HTERT RPE-1 (cell line): Measurements from ENCODE around the gene FOXG1.

ENCODE experiments used
- in situ Hi-C: fragments of 300-500 bp; cut with MboI; formaldehyde crosslinking; loops from 4 replicates; pipeline ENCODE4 v1.14.3; 2020; ENCODE audit warnings: low sequenced_read_pairs

Gene FOXG1

GRCh38 chr14:28766469-28766955 is at the start of gene FOXG1:
FOXG1 (plus strand) TSS chr14:28766787; CDS start chr14:28767280, 493 bp downstream.
- in situ Hi-C loops = no loop called here

DNA sequence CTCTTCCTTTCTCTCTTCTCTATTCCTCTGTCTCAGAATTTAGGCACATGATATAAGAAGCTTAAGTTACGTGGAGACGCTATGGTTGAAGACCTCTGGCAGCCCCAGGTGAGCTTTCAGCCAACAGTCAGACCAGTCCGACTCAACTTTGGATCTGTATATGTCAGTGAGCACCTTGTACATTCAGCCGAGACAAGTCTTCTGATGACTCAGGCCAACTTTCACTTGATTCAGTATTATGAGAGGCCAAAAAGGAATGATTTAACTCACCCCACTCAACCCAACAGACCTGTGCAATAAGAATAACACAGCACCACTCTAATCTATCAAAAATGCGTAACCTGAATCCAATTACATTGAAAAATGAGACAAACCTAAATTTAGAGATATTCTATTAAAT is 47.5 kb upstream of the FOXG1 start:
- in situ Hi-C loops = no loop called here

- in situ Hi-C loops = no loop called here
Measured at GRCh38 chr14:28731358-28731757, 35.2 kb upstream of the FOXG1 start.

DNA sequence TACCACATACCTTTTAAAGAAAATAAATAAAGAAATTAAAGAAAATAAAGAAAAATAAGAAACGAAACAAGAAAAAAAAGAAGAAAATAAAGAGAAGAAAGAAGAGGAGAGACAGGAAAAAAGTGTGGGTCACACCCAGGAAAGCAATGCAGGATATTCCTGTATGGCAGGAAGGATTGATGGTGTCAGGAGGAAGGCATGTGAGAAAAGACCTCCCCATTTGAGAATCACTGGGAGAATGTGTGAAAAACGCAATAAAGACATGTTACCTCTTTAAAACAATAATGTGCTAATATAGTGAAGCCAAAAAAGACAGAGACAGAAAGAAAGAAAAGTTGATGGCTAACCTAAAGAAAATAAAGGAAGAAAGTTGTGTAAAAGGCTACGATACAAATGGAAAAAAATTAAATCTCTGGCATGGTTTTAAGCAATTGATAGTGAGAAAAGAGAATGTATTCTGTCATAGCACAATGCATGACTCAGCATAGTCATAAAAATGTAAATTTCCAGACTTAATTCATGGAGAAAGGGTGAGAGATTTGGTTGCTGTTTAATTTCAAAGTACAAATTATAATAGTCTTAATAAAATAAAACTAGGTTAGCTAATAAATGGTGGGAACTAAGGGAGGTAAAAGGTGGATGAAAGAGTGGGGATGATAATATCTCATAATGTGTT is 24.3 kb upstream of the FOXG1 start:
- in situ Hi-C loops = no loop called here

GRCh38 chr14:28744126-28744525 is 22.5 kb upstream of the FOXG1 start:
- in situ Hi-C loops = no loop called here

DNA sequence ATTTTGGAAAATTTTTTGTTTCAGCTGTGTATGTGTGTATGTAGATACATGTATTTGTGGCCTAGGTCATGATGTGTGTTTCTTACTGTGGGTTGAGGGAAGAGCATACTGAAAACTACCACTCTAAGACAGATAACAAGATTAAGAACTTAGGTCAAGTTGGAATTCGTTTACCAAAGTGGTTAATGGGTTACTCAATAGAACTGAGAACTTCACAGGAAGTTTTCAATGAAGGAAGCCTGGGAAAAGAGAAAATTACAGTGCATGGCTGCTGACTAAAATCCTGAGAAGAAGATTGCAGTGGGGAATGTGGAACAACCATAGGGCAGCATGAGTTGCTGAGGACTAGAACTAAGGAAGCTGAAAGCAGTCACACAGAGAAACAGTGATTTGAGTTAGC is 21.4 kb upstream of the FOXG1 start:
- in situ Hi-C loops = no loop called here

DNA sequence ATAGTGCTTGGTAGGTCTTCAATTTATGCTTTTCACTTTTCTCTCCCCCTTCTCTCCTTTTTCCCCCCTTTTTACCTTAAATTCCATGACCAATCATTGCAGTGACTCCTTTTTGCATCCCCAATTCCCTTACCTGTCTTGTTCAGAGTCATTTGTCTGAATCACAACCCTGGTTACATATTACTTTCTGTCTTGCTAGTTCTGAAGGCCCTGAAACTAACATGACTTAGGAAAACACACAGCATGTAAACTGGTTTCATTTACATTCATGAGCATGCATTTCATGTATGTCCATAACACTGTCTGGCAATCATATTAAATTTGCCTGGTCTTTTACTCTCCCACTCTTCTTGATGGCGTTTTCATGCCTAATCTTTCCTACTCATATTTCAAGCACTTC is 20.3 kb upstream of the FOXG1 start:
- in situ Hi-C loops = no loop called here

DNA sequence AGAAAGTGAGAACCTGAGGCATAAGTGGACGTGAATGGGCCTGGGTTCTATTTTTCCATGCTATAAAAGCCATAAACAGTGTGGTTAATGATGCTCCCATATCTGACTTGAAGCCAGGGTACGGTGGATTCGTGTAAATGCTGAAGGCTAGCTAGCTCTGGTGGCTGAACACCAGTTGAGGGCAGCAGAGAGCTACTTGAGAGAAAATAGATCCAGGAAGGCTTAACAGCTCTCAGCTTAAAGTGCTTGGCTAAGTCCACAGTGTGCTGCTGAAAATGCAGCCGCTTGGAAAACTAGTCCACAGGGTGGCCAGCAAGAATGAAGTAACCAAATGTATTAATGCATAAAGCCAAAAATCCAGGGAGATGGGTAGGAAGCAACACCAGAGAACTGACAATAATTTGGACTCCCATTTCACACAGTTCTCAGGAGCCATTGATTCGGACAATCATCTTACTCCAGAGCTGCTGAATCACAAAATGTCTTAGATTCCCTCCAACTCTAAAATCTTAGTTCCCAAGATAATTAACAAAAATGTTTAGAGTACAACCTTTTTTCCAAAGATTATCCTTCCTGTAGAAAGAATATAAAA is 15.0 kb upstream of the FOXG1 start:
- in situ Hi-C loops = no loop called here

- in situ Hi-C loops = no loop called here
Measured at GRCh38 chr14:28754209-28754985, 12.2 kb upstream of the FOXG1 start.

DNA sequence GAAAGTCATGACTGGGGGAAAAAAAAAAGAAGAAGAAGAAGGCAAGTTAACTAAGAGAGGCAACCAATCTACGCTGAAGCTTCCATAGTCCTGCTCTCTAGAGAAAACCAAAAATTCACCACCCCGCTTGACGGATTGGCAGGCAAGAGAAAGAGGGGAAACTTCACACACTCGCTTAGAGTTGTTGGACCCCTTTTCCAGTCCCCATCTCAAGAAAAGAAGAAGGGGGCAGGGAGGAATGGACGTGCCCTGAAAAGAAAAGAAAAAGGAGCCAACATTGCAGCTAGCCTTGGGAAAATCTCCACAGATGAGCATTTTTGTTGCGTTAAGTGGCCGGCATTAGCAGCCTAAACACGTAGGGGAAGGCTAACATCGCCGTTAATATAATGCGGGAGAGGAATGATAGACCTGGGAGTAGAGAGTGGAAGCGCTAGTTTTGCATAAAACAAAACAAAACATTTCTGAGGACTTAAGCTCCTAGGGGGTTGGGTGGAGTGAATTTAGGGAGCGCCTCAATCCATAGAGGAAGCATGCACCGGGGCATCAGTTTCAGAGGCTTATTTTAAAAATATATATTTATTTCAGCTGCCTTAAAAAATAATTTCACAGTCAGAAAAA is 11.3 kb upstream of the FOXG1 start:
- in situ Hi-C loops = no loop called here

GRCh38 chr14:28755884-28756268 is 10.7 kb upstream of the FOXG1 start:
- in situ Hi-C loops = no loop called here

DNA sequence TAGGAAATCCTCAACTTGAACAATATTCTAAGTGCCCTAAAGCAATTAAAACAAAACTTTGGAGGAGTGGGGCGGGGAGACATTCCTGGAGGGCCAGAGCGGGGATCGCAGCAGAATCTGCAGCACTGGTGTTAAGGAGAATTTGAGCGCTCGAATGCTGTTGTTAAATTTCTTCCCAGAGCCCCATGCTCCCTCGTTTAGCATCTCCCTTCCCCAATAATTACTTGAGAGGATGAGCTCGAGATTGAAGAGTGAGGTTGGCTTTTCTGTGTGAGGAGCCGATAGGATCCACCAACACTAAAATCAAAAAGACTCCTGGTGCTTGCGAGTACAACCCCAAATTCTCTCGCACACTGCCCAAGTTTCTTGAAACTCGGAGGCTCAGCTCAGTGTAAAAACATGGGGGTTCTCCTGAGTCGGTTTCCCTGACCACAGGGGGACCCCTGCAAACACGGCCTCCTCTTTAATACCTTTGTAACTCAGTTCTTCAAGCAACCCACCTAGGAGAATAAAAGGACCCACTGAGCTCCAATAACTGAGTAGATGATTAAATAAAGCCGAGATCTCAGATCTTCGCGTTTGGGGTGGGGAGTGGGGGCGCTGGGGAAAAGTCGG is 10.2 kb upstream of the FOXG1 start:
- in situ Hi-C loops = no loop called here

GRCh38 chr14:28756884-28757570 is 9.6 kb upstream of the FOXG1 start:
- in situ Hi-C loops = no loop called here

DNA sequence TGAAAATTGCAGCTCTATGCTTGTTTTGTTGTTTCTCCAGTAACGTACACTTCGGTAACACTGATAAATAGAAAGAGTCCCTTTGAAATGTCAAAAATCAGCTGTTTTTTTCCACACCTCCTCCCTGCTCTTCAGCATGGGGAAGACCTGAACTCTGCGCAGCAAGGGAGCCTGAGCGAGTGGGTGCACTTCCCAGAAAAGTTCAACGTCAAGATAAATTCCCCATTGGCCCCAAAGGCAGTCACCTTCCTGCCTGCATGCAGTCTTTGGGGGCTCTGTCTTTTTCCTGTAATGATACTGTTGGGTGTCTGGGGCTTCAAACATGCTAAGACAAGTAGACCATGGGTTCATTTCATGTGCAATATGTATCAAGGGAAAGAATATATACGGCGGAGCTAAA is 8.8 kb upstream of the FOXG1 start:
- in situ Hi-C loops = no loop called here

GRCh38 chr14:28758253-28758884 is 8.2 kb upstream of the FOXG1 start:
- in situ Hi-C loops = no loop called here

DNA sequence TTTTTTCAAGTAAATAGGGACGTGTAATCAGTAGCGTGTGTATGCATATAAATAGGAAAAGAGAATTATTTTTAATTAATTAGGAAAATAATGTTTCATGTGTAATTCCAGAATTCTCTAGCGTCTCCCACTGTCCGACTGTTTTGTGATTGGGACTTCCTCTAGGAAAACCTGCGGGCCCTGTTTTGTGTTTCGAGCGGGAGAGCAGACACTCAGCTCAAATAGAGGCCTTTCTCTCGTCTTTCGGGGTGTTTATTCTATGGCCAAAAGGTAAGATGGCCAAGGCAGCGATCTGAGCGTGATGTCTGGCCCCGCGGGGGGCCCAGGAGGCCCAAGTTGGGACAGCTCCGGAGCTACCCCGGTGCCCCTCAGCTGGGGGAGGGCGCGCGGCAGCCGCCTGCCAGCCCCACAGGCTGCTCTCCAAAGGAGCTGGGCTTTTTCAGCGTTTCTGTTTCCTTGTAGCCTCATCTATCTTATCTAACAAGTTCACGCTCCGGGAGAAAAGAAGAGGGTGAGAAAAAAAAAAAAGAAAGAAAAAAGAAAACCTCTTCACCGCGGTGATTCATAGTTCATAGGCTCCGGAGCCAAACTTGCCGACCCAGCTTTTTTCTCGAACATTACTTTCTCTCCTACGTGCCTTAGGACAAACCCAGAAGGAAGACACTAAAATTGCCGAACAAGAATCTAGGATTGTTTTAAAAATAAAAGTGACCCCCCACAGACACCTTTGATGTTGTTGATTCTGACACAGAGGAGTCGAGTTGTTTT is 7.5 kb upstream of the FOXG1 start:
- in situ Hi-C loops = no loop called here

DNA sequence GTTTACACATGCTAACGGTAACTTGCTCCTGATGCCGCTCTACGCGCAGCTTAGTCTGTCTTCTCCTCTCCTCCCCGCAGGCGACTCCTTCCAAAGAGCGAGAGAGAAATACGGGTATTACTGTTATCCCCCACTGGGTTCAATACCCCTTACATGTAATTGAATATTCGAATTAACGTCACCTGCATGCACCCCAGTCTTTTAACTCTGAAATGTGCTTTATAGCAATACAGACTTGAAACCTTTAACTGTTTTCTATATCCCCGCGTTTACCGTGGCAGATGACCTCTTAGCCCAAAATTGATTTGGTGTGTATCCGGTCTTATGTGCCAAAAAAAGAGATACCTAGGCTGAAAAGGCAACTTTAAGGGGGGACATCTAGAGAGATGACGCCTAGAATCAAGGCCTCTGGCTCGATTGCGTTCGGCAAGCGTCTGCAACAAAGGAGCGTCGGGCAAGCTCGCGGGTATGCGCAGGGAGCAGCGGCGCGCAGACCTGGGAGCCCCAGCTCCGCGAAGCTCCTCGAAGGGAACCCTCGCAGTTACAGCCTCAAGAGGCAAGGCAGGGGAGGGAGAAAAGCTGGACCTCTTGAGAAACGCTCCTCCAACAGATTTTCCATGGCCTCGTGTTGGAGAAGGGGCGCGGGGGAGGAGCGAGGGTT is 6.8 kb upstream of the FOXG1 start:
- in situ Hi-C loops = no loop called here

- in situ Hi-C loops = no loop called here
Measured at GRCh38 chr14:28760431-28760996, 6.1 kb upstream of the FOXG1 start.
